GM12891 (cell line): ENCODE measurements around the gene DNAH8.

Experiments
- DNase-seq: peaks from one replicate; pipeline ENCODE4 v3.0.0; 2011; ENCODE audit warnings: low spot score; ENCODE audit not compliant: insufficient read length
- FAIRE-seq: peaks from 2 replicates; lab custom pipeline; 2011; peaks lifted over from hg19 to GRCh38; lab: Jason Lieb, UNC
- PAX5 ChIP-seq: IDR thresholded peaks from 2 replicates; pipeline ENCODE4 v1.6.1; 2011; ENCODE audit warnings: low read length, moderate library complexity, mild to moderate bottlenecking; ENCODE audit not compliant: insufficient read depth, severe bottlenecking
- POLR2A ChIP-seq: IDR thresholded peaks from 2 replicates; pipeline ENCODE4 v1.6.1; 2011; ENCODE audit warnings: low read depth, low read length, control low read depth
- POLR2AphosphoS5 ChIP-seq: IDR thresholded peaks from 2 replicates; pipeline ENCODE4 v1.6.1; 2011; ENCODE audit warnings: low read depth, low read length, control low read depth
- POU2F2 ChIP-seq: IDR thresholded peaks from 2 replicates; pipeline ENCODE4 v1.6.1; 2011; ENCODE audit warnings: low read depth, mild to moderate bottlenecking, control low read depth, low read length, moderate library complexity
- SPI1 ChIP-seq: IDR thresholded peaks from 2 replicates; pipeline ENCODE4 v1.6.1; 2011; ENCODE audit warnings: low read depth, low read length, control low read depth
- TAF1 ChIP-seq: IDR thresholded peaks from 2 replicates; pipeline ENCODE4 v1.6.1; 2011; ENCODE audit warnings: low read depth, low read length, control low read depth

Gene DNAH8

GRCh38 chr6:39056681-39057080, 341.6 kb downstream of the DNAH8 start:
- DNase-seq: no peak
- TF ChIP-seq PAX5 (no peak), SPI1 (no peak), POU2F2 (no peak), POLR2AphosphoS5 (no peak), POLR2A (no peak), TAF1 (no peak)
- no peak for FAIRE-seq

GRCh38 chr6:39057251-39058155, 342.4 kb downstream of the DNAH8 start:
- no peak for TF ChIP-seq POLR2AphosphoS5
- no peak for TF ChIP-seq POLR2A
- TF ChIP-seq TAF1: no peak
- TF ChIP-seq SPI1: no peak
- no peak for TF ChIP-seq PAX5
- TF ChIP-seq POU2F2: no peak
- no peak for FAIRE-seq
- DNase-seq: no peak

GRCh38 chr6:39058471-39059147, 343.5 kb downstream of the DNAH8 start:
- FAIRE-seq (no peak), DNase-seq (no peak)
- TF ChIP-seq POU2F2: no peak
- TF ChIP-seq PAX5: no peak
- TF ChIP-seq TAF1: no peak
- TF ChIP-seq SPI1: no peak
- no peak for TF ChIP-seq POLR2AphosphoS5
- no peak for TF ChIP-seq POLR2A

- TF ChIP-seq POLR2A: no peak
- no peak for TF ChIP-seq PAX5
- TF ChIP-seq SPI1: no peak
- TF ChIP-seq POU2F2: no peak
- TF ChIP-seq TAF1: no peak
- no peak for TF ChIP-seq POLR2AphosphoS5
- FAIRE-seq (no peak), DNase-seq (no peak)
Measured at GRCh38 chr6:39059496-39060310, 344.6 kb downstream of the DNAH8 start.

- TF ChIP-seq TAF1 (no peak), POLR2AphosphoS5 (no peak), SPI1 (no peak), POLR2A (no peak), PAX5 (no peak), POU2F2 (no peak)
- FAIRE-seq: no peak
- DNase-seq: no peak
Measured at GRCh38 chr6:39060467-39061160, 345.5 kb downstream of the DNAH8 start.

GRCh38 chr6:39061182-39061581, 346.1 kb downstream of the DNAH8 start:
- TF ChIP-seq PAX5 (no peak), POLR2AphosphoS5 (no peak), TAF1 (no peak), POLR2A (no peak), POU2F2 (no peak), SPI1 (no peak)
- FAIRE-seq: no peak

GRCh38 chr6:39061588-39061987, 346.5 kb downstream of the DNAH8 start:
- TF ChIP-seq PAX5 (no peak), POLR2AphosphoS5 (no peak), TAF1 (no peak), SPI1 (no peak), POU2F2 (no peak), POLR2A (no peak)
- no peak for DNase-seq
- no peak for FAIRE-seq

More at GRCh38 chr6:39061182-39061581, 346.1 kb downstream of the DNAH8 start:
- DNase-seq: no peak
